ENCODE measurements around the gene SLAIN1.

SLAIN1 gene

GRCh38 chr13:77692746-77693448 is 4.6 kb upstream of the SLAIN1 start:
- Histone ChIP-seq H3K9ac (ENCODE audit: low read length) (no peak overlapping the region), H3K27ac (ENCODE audit: low read length) (no peak overlapping the region), H3K4me1 (ENCODE audit: control insufficient read depth, low read depth, low read length) (peaks cover 18% of the 10 kb centered on the region), H3K27me3 (ENCODE audit: control insufficient read depth, insufficient read depth, low read length) (peaks cover 8% of the 10 kb centered on the region), H3K9me3 (ENCODE audit: control insufficient read depth, low read depth, low read length) (no peaks in the 10 kb centered on the region), H3K4me3 (ENCODE audit: low read length) (no peak overlapping the region), H3K36me3 (ENCODE audit: control insufficient read depth, low read depth, low read length) (no peaks in the 10 kb centered on the region)

GRCh38 chr13:77693449-77693940 is 4.0 kb upstream of the SLAIN1 start:
- H3K4me3 ChIP-seq (ENCODE audit: low read length), result no peak overlapping the region
- no peak overlapping the region for H3K27ac ChIP-seq (ENCODE audit: low read length)
- no peaks in the 10 kb centered on the region for H3K36me3 ChIP-seq (ENCODE audit: control insufficient read depth, low read depth, low read length)
- peaks cover 18% of the 10 kb centered on the region for H3K4me1 ChIP-seq (ENCODE audit: control insufficient read depth, low read depth, low read length)
- H3K9ac ChIP-seq (ENCODE audit: low read length), result no peak overlapping the region
- no peaks in the 10 kb centered on the region for H3K9me3 ChIP-seq (ENCODE audit: control insufficient read depth, low read depth, low read length)
- peaks cover 8% of the 10 kb centered on the region for H3K27me3 ChIP-seq (ENCODE audit: control insufficient read depth, insufficient read depth, low read length)

GRCh38 chr13:77696006-77696878 is 1.2 kb upstream of the SLAIN1 start:
- Histone ChIP-seq H3K4me1 (ENCODE audit: control insufficient read depth, low read depth, low read length) (peaks cover 25% of the 10 kb centered on the region), H3K27ac (ENCODE audit: low read length) (no peak overlapping the region), H3K9me3 (ENCODE audit: control insufficient read depth, low read depth, low read length) (no peaks in the 10 kb centered on the region), H3K36me3 (ENCODE audit: control insufficient read depth, low read depth, low read length) (no peaks in the 10 kb centered on the region), H3K9ac (ENCODE audit: low read length) (peak overlapping the region; percentile 77), H3K27me3 (ENCODE audit: control insufficient read depth, insufficient read depth, low read length) (peaks cover 14% of the 10 kb centered on the region), H3K4me3 (ENCODE audit: low read length) (peak overlapping the region; percentile 72)

GRCh38 chr13:77696879-77697216 is 639 bp upstream of the SLAIN1 start:
- peaks cover 14% of the 10 kb centered on the region for H3K27me3 ChIP-seq (ENCODE audit: control insufficient read depth, insufficient read depth, low read length)

GRCh38 chr13:77698201-77699058 is 943 bp downstream of the SLAIN1 start:
- Histone ChIP-seq H3K9ac (ENCODE audit: low read length) (peak overlapping the region; percentile 54), H3K4me3 (ENCODE audit: low read length) (peak overlapping the region; percentile 94), H3K4me1 (ENCODE audit: control insufficient read depth, low read depth, low read length) (peaks cover 25% of the 10 kb centered on the region), H3K27me3 (ENCODE audit: control insufficient read depth, insufficient read depth, low read length) (peaks cover 14% of the 10 kb centered on the region), H3K36me3 (ENCODE audit: control insufficient read depth, low read depth, low read length) (no peaks in the 10 kb centered on the region), H3K9me3 (ENCODE audit: control insufficient read depth, low read depth, low read length) (no peaks in the 10 kb centered on the region), H3K27ac (ENCODE audit: low read length) (no peak overlapping the region)

More at GRCh38 chr13:77696879-77697216, 639 bp upstream of the SLAIN1 start:
- H3K9me3 ChIP-seq (ENCODE audit: control insufficient read depth, low read depth, low read length), result no peaks in the 10 kb centered on the region
- peak overlapping the region; percentile 72 for H3K4me3 ChIP-seq (ENCODE audit: low read length)
- no peak overlapping the region for H3K27ac ChIP-seq (ENCODE audit: low read length)
- peaks cover 25% of the 10 kb centered on the region for H3K4me1 ChIP-seq (ENCODE audit: control insufficient read depth, low read depth, low read length)
- H3K36me3 ChIP-seq (ENCODE audit: control insufficient read depth, low read depth, low read length), result no peaks in the 10 kb centered on the region
- peak overlapping the region; percentile 77 for H3K9ac ChIP-seq (ENCODE audit: low read length)

GRCh38 chr13:77699059-77699680 is 1.7 kb downstream of the SLAIN1 start:
- H3K4me1 ChIP-seq (ENCODE audit: control insufficient read depth, low read depth, low read length), result peaks cover 25% of the 10 kb centered on the region
- H3K9me3 ChIP-seq (ENCODE audit: control insufficient read depth, low read depth, low read length), result no peaks in the 10 kb centered on the region
- H3K4me3 ChIP-seq (ENCODE audit: low read length), result peak overlapping the region; percentile 94
- H3K27me3 ChIP-seq (ENCODE audit: control insufficient read depth, insufficient read depth, low read length), result peaks cover 14% of the 10 kb centered on the region
- no peaks in the 10 kb centered on the region for H3K36me3 ChIP-seq (ENCODE audit: control insufficient read depth, low read depth, low read length)
- H3K27ac ChIP-seq (ENCODE audit: low read length), result no peak overlapping the region
- peak overlapping the region; percentile 54 for H3K9ac ChIP-seq (ENCODE audit: low read length)

- H3K27ac ChIP-seq (ENCODE audit: low read length), result no peak overlapping the region
- H3K27me3 ChIP-seq (ENCODE audit: control insufficient read depth, insufficient read depth, low read length), result peaks cover 13% of the 10 kb centered on the region
Measured at GRCh38 chr13:77701305-77701704, 3.8 kb downstream of the SLAIN1 start.

GRCh38 chr13:77702366-77702765 is 4.9 kb downstream of the SLAIN1 start:
- Histone ChIP-seq H3K9ac (ENCODE audit: low read length) (no peak overlapping the region), H3K4me1 (ENCODE audit: control insufficient read depth, low read depth, low read length) (peaks cover 12% of the 10 kb centered on the region), H3K27ac (ENCODE audit: low read length) (no peak overlapping the region), H3K27me3 (ENCODE audit: control insufficient read depth, insufficient read depth, low read length) (peaks cover 6% of the 10 kb centered on the region), H3K4me3 (ENCODE audit: low read length) (no peak overlapping the region), H3K36me3 (ENCODE audit: control insufficient read depth, low read depth, low read length) (peaks cover 4% of the 10 kb centered on the region), H3K9me3 (ENCODE audit: control insufficient read depth, low read depth, low read length) (peaks cover 8% of the 10 kb centered on the region)

More at GRCh38 chr13:77701305-77701704, 3.8 kb downstream of the SLAIN1 start:
- Histone ChIP-seq H3K4me1 (ENCODE audit: control insufficient read depth, low read depth, low read length) (peaks cover 20% of the 10 kb centered on the region), H3K36me3 (ENCODE audit: control insufficient read depth, low read depth, low read length) (no peaks in the 10 kb centered on the region), H3K9ac (ENCODE audit: low read length) (no peak overlapping the region), H3K4me3 (ENCODE audit: low read length) (no peak overlapping the region), H3K9me3 (ENCODE audit: control insufficient read depth, low read depth, low read length) (no peaks in the 10 kb centered on the region)

GRCh38 chr13:77703408-77703807 is 5.9 kb downstream of the SLAIN1 start:
- Histone ChIP-seq H3K27ac (ENCODE audit: low read length) (no peak overlapping the region), H3K4me1 (ENCODE audit: control insufficient read depth, low read depth, low read length) (peaks cover 12% of the 10 kb centered on the region), H3K9ac (ENCODE audit: low read length) (no peak overlapping the region), H3K4me3 (ENCODE audit: low read length) (no peak overlapping the region), H3K9me3 (ENCODE audit: control insufficient read depth, low read depth, low read length) (peaks cover 19% of the 10 kb centered on the region), H3K36me3 (ENCODE audit: control insufficient read depth, low read depth, low read length) (peaks cover 14% of the 10 kb centered on the region), H3K27me3 (ENCODE audit: control insufficient read depth, insufficient read depth, low read length) (peaks cover 6% of the 10 kb centered on the region)

- Histone ChIP-seq H3K4me1 (ENCODE audit: control insufficient read depth, low read depth, low read length) (peaks cover 6% of the 10 kb centered on the region), H3K9me3 (ENCODE audit: control insufficient read depth, low read depth, low read length) (peaks cover 24% of the 10 kb centered on the region), H3K9ac (ENCODE audit: low read length) (no peak overlapping the region), H3K36me3 (ENCODE audit: control insufficient read depth, low read depth, low read length) (peaks cover under 1% of the 10 kb centered on the region), H3K27me3 (ENCODE audit: control insufficient read depth, insufficient read depth, low read length) (no peaks in the 10 kb centered on the region), H3K4me3 (ENCODE audit: low read length) (no peak overlapping the region), H3K27ac (ENCODE audit: low read length) (no peak overlapping the region)
Measured at GRCh38 chr13:77714119-77714755, 16.8 kb downstream of the SLAIN1 start.
